ENCODE results near the gene RERE.
"Not testable (repeated sequence)": the region's sequence is repeated elsewhere in the genome, so short reads cannot be mapped to it uniquely, and the experiment has no call there.

Gene RERE

GRCh38 chr1:8747879-8748825 is 69.3 kb downstream of the RERE start:
- no peak for DNase-seq

GRCh38 chr1:8746554-8746953 is 70.9 kb downstream of the RERE start:
- DNase-seq: no peak

- no peak for DNase-seq
These were observed 71.6 kb downstream of the RERE start for GRCh38 chr1:8745749-8746390.

GRCh38 chr1:8745346-8745745 is 72.1 kb downstream of the RERE start:
- DNase-seq: no peak

- DNase-seq: no peak
These were observed 75.2 kb downstream of the RERE start for GRCh38 chr1:8742022-8742924.

- DNase-seq: peak in 1 of 2 experiments; percentile 18
These were observed 77.4 kb downstream of the RERE start for GRCh38 chr1:8740034-8740449.

GRCh38 chr1:8739377-8739776 is 78.1 kb downstream of the RERE start:
- DNase-seq: no peak

- no peak for DNase-seq
These were observed 80.5 kb downstream of the RERE start for GRCh38 chr1:8736927-8737326.

- no peak for DNase-seq
These were observed 84.0 kb downstream of the RERE start for GRCh38 chr1:8733484-8733883.

- DNase-seq: no peak
These were observed 86.3 kb downstream of the RERE start for GRCh38 chr1:8731162-8731561.

GRCh38 chr1:8728464-8728863 is 89.0 kb downstream of the RERE start:
- no peak for DNase-seq

GRCh38 chr1:8727809-8728213 is 89.6 kb downstream of the RERE start:
- DNase-seq: no peak

- DNase-seq: not testable (repeated sequence)
These were observed 90.1 kb downstream of the RERE start for GRCh38 chr1:8727316-8727715.

GRCh38 chr1:8726801-8727186 is 90.6 kb downstream of the RERE start:
- DNase-seq: not testable (repeated sequence)

- no peak for DNase-seq
These were observed 94.4 kb downstream of the RERE start for GRCh38 chr1:8723010-8723409.

- DNase-seq: no peak
These were observed 95.1 kb downstream of the RERE start for GRCh38 chr1:8722366-8722765.

GRCh38 chr1:8721679-8722324 is 95.6 kb downstream of the RERE start:
- no peak for DNase-seq

- no peak for DNase-seq
These were observed 97.1 kb downstream of the RERE start for GRCh38 chr1:8720347-8720746.

- DNase-seq: no peak
These were observed 98.5 kb downstream of the RERE start for GRCh38 chr1:8718850-8719361.

GRCh38 chr1:8717148-8717547 is 100.3 kb downstream of the RERE start:
- DNase-seq: no peak

- DNase-seq: no peak
These were observed 101.2 kb downstream of the RERE start for GRCh38 chr1:8716238-8716637.

GRCh38 chr1:8714173-8714572 is 103.3 kb downstream of the RERE start:
- DNase-seq: no peak
